ENCODE measurements around the gene DCTN4.
A peak's percentile ranks its signal among the peaks of the same experiment; 100 is the strongest.

Gene DCTN4

GRCh38 chr5:150692276-150692675 is 66.5 kb downstream of the DCTN4 start:
- Mint-ChIP-seq H3K9me3 (no peaks in the 10 kb centered on the region), H3K27me3 (no peaks in the 10 kb centered on the region), H3K27ac (no peak overlapping the region), H3K4me1 (no peaks in the 10 kb centered on the region), H3K36me3 (peaks cover 64% of the 10 kb centered on the region), H3K4me3 (no peak overlapping the region)
- no peak for DNase-seq
- CTCF ChIA-PET, result no interaction called here

DNA sequence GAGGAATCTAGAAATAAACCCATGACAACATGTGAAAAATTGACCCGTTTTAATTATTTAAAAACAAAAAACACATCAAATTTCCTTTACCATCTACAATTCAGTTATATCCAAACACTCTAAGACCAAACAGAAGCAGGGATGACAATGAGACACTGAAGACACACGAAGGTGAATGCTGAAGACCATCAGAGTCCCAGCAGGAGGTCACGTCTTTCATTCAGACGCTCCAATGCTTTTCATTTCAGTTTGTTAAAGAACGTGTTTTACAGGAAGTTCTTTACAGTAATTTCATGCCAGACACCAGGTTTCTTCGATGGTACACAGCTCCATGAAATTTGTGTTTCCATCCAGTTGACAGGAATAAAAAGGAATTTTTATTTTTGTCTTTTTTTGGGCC is 68.1 kb downstream of the DCTN4 start:
- Mint-ChIP-seq H3K4me1 (no peaks in the 10 kb centered on the region), H3K9me3 (no peaks in the 10 kb centered on the region), H3K36me3 (peaks cover 56% of the 10 kb centered on the region), H3K4me3 (no peak overlapping the region), H3K27me3 (no peaks in the 10 kb centered on the region), H3K27ac (no peak overlapping the region)
- no peak for DNase-seq
- CTCF ChIA-PET, result interaction anchor here (1.6 kb wide), 1 partner anchor 10 kb away, joined by 3 read pairs; the partner anchor contains the start of gene RBM22

- Mint-ChIP-seq H3K36me3 (peaks cover 43% of the 10 kb centered on the region), H3K9me3 (no peaks in the 10 kb centered on the region), H3K4me3 (no peak overlapping the region)
Measured at GRCh38 chr5:150689120-150689519, 69.7 kb downstream of the DCTN4 start.

GRCh38 chr5:150676578-150676977 is 82.2 kb downstream of the DCTN4 start:
- H3K27ac Mint-ChIP-seq, result no peak overlapping the region
- H3K4me1 Mint-ChIP-seq, result peaks cover 11% of the 10 kb centered on the region
- DNase-seq, result no peak
- no peaks in the 10 kb centered on the region for H3K36me3 Mint-ChIP-seq
- H3K27me3 Mint-ChIP-seq, result peaks cover 15% of the 10 kb centered on the region
- H3K4me3 Mint-ChIP-seq, result no peak overlapping the region
- CTCF ChIA-PET, result no interaction called here
- no peaks in the 10 kb centered on the region for H3K9me3 Mint-ChIP-seq

More at GRCh38 chr5:150689120-150689519, 69.7 kb downstream of the DCTN4 start:
- no peak for DNase-seq
- no peaks in the 10 kb centered on the region for H3K27me3 Mint-ChIP-seq
- H3K4me1 Mint-ChIP-seq, result no peaks in the 10 kb centered on the region
- H3K27ac Mint-ChIP-seq, result no peak overlapping the region
- CTCF ChIA-PET, result interaction anchor here (0.8 kb wide), 1 partner anchor 12 kb away, joined by 3 read pairs; the partner anchor contains the start of gene RBM22

GRCh38 chr5:150675069-150675468 is 83.7 kb downstream of the DCTN4 start:
- H3K4me3 Mint-ChIP-seq, result no peak overlapping the region
- peaks cover 17% of the 10 kb centered on the region for H3K4me1 Mint-ChIP-seq
- no peak for DNase-seq
- no peaks in the 10 kb centered on the region for H3K36me3 Mint-ChIP-seq
- CTCF ChIA-PET, result no interaction called here
- peaks cover 30% of the 10 kb centered on the region for H3K27me3 Mint-ChIP-seq
- no peaks in the 10 kb centered on the region for H3K9me3 Mint-ChIP-seq
- H3K27ac Mint-ChIP-seq, result no peak overlapping the region

DNA sequence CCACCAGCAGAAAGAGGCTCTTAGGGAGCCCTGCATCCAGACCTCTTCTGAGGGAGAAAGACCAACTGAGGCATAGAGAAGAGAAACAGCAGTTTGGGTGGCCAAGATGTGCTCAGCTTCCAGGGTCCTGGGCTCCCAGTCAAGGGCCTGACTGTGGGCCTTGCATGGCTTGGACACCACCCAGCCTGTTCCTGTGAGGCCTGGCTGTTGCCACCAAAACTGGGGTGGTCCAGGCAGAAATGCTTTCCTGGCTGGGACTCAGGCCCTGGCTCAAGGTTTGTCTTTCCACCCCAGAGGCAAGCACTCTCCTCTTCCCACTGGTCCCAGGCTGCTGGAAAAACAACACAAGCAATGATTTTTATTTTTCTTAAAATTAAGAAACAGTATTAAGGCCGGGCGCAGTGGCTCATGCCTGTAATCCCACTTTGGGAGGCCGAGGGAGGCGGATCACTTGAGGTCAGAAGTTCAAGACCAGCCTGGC is 84.4 kb downstream of the DCTN4 start:
- DNase-seq, result no peak
- H3K27ac Mint-ChIP-seq, result peak overlapping the region; percentile 7
- no peak overlapping the region for H3K4me3 Mint-ChIP-seq
- no peaks in the 10 kb centered on the region for H3K9me3 Mint-ChIP-seq
- H3K27me3 Mint-ChIP-seq, result peaks cover 34% of the 10 kb centered on the region
- peaks cover 17% of the 10 kb centered on the region for H3K4me1 Mint-ChIP-seq
- CTCF ChIA-PET, result no interaction called here
- H3K36me3 Mint-ChIP-seq, result no peaks in the 10 kb centered on the region

DNA sequence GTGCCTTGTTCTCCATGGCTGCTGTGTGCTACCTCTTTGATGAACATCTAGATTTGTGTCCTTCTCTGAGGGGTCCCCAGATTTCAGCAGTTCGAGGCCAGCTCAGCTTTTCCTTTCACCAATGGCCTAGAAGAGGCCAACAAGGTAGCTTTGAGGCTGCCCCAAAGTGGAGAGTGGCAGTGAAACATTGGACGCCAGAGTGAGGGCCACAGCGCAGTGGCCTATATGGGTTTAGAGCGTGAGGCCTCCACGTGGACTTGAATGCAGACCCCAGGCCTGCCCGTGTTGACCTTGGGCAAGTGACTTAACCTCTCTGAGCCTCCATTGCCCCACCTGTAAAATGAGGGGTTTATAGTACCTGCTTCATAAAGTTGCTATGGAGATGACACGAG is 85.9 kb downstream of the DCTN4 start:
- Mint-ChIP-seq H3K27me3 (peaks cover 34% of the 10 kb centered on the region), H3K36me3 (no peaks in the 10 kb centered on the region), H3K27ac (no peak overlapping the region), H3K9me3 (no peaks in the 10 kb centered on the region), H3K4me1 (peaks cover 17% of the 10 kb centered on the region), H3K4me3 (peak overlapping the region; percentile 72)
- CTCF ChIA-PET, result interaction anchor here (0.6 to 1.5 kb wide), 2 partner anchors 27 to 28 kb away, joined by 3 to 6 read pairs; partner anchors contain the start of gene RBM22
- DNase-seq, result no peak

- no peak overlapping the region for H3K27ac Mint-ChIP-seq
- H3K9me3 Mint-ChIP-seq, result no peaks in the 10 kb centered on the region
- H3K4me1 Mint-ChIP-seq, result peaks cover 17% of the 10 kb centered on the region
- H3K36me3 Mint-ChIP-seq, result no peaks in the 10 kb centered on the region
- DNase-seq, result peak; percentile 59
- peak overlapping the region; percentile 72 for H3K4me3 Mint-ChIP-seq
- peaks cover 34% of the 10 kb centered on the region for H3K27me3 Mint-ChIP-seq
- CTCF ChIA-PET, result interaction anchor here (1.5 kb wide), 1 partner anchor 28 kb away, joined by 6 read pairs; the partner anchor contains the start of gene RBM22
Measured at GRCh38 chr5:150672237-150672883, 86.5 kb downstream of the DCTN4 start.

DNA sequence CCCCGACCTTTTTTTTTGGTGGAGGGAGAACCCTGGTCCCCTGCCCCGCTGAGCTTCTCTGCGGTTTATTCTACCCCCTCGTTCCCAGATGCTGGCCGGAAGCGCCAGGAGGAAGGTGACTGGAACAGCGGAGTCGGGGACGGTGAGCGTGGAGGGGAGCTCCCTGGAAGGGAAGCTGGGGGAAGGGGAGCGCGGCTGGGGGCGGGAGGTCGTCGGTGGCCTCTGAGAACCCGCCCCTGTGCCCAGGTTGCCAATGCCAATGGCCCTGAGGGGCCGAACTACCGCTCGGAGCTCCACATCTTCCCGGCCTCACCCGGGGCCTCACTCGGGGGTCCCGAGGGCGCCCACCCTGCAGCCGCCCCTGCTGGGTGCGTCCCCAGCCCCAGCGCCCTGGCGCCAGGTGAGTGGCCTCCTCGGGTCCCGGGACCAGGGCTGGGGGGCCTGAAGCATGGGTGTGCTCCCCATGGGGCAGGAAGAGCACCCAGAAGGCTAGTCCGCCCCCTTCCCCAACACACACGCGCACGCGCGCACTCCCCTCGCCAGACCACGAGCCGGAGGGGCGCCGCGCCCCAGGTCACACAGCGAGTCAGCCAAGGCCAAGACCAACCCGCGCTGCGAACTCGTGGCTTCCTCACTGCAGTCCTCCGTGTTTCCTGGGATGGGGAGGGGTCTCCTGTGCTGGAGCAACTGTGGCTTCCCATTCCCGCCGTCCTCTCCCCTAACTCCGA is 87.1 kb downstream of the DCTN4 start:
- peaks cover 34% of the 10 kb centered on the region for H3K27me3 Mint-ChIP-seq
- H3K4me3 Mint-ChIP-seq, result peak overlapping the region; percentile 72
- no peak overlapping the region for H3K27ac Mint-ChIP-seq
- no peaks in the 10 kb centered on the region for H3K36me3 Mint-ChIP-seq
- no peaks in the 10 kb centered on the region for H3K9me3 Mint-ChIP-seq
- peaks cover 17% of the 10 kb centered on the region for H3K4me1 Mint-ChIP-seq
- CTCF ChIA-PET, result interaction anchor here (1.5 kb wide), 1 partner anchor 29 kb away, joined by 6 read pairs; the partner anchor contains the start of gene RBM22
- DNase-seq, result peak; percentile 37

- no peaks in the 10 kb centered on the region for H3K9me3 Mint-ChIP-seq
- H3K27me3 Mint-ChIP-seq, result peaks cover 34% of the 10 kb centered on the region
- no peak overlapping the region for H3K27ac Mint-ChIP-seq
- H3K4me1 Mint-ChIP-seq, result peaks cover 17% of the 10 kb centered on the region
- H3K4me3 Mint-ChIP-seq, result no peak overlapping the region
- DNase-seq, result no peak
- CTCF ChIA-PET, result no interaction called here
- H3K36me3 Mint-ChIP-seq, result no peaks in the 10 kb centered on the region
Measured at GRCh38 chr5:150670948-150671310, 87.9 kb downstream of the DCTN4 start.

GRCh38 chr5:150670275-150670947 is 88.4 kb downstream of the DCTN4 start:
- Mint-ChIP-seq H3K27ac (no peak overlapping the region), H3K9me3 (no peaks in the 10 kb centered on the region), H3K27me3 (peaks cover 34% of the 10 kb centered on the region), H3K36me3 (no peaks in the 10 kb centered on the region), H3K4me1 (peaks cover 17% of the 10 kb centered on the region), H3K4me3 (no peak overlapping the region)
- CTCF ChIA-PET, result no interaction called here
- DNase-seq, result no peak

DNA sequence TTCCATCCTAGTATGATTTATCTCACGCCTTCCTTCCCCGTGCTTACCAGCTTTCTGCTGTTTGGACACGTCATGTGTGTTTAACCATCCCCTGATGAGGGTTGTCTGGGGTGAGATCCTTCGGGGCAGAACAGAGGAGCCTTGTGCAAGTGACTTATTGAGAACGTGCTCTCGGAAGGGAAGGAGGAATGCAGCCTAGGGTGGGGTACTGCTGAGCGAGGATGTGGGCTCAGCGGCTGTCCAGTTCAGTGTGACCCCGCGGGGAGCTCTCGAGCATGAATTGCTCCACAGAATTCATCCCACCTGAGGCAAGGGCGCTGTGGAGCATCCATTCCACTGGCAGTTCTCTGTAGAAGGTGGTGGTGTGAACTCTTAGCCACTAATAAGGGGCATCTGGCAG is 93.8 kb downstream of the DCTN4 start:
- DNase-seq, result peak; percentile 2
- CTCF ChIA-PET, result interaction anchor here (0.8 to 1.4 kb wide), 2 partner anchors 9 to 104 kb away, joined by 3 to 4 read pairs; no protein-coding TSS in a partner anchor
- Mint-ChIP-seq H3K4me1 (no peaks in the 10 kb centered on the region), H3K27ac (no peak overlapping the region), H3K9me3 (no peaks in the 10 kb centered on the region), H3K27me3 (peaks cover 33% of the 10 kb centered on the region), H3K36me3 (no peaks in the 10 kb centered on the region), H3K4me3 (no peak overlapping the region)

- H3K27me3 Mint-ChIP-seq, result peaks cover 32% of the 10 kb centered on the region
- CTCF ChIA-PET, result interaction anchor here (1.4 kb wide), 1 partner anchor 10 kb away, joined by 5 read pairs; no protein-coding TSS in a partner anchor
- H3K27ac Mint-ChIP-seq, result no peak overlapping the region
- no peaks in the 10 kb centered on the region for H3K36me3 Mint-ChIP-seq
- no peaks in the 10 kb centered on the region for H3K4me1 Mint-ChIP-seq
- H3K4me3 Mint-ChIP-seq, result no peak overlapping the region
- no peaks in the 10 kb centered on the region for H3K9me3 Mint-ChIP-seq
- peak; percentile 1 for DNase-seq
Measured at GRCh38 chr5:150663936-150664335, 94.9 kb downstream of the DCTN4 start.
